Heart left ventricle (tissue), 16 donors: Measurements from ENCODE around the gene TRMU. TPM values are rescaled to one million over a fixed set of nuclear protein-coding genes. Genes with fewer than 3 reads are reported as not detected.

ENCODE experiments used
- ATAC-seq, 4 donors: fragments of 200-7000 bp; cut with Tn5 transposase; one replicate each; pipeline ENCODE4 v1.9.1; 2020 to 2022; ENCODE audit warnings: moderate library complexity in 4 of 4, mild to moderate bottlenecking in 3 of 4, moderate number of reproducible peaks in 1 of 4
- DNase-seq, 5 donors: peaks; one replicate each; pipeline ENCODE4 v3.0.0-alpha.2; 2020
- H3K27ac ChIP-seq, 12 donors: fragments of 200-600 bp; sonication (generic) in 4 of 12; one replicate each; pipeline versions ENCODE4 v1.5.0 to v1.8.0; 2016 to 2022; ENCODE audit warnings: mild to moderate bottlenecking in 2 of 12
- H3K27me3 ChIP-seq, 9 donors: fragments of 200-600 bp; sonication (generic) in 2 of 9; one replicate each; pipeline versions ENCODE4 v1.5.1 to v1.8.0; 2016 to 2022; ENCODE audit warnings: mild to moderate bottlenecking in 3 of 9
- H3K36me3 ChIP-seq, 9 donors: fragments of 200-600 bp; sonication (generic) in 2 of 9; one replicate each; pipeline versions ENCODE4 v1.5.0 to v1.8.0; 2018 to 2022; ENCODE audit warnings: mild to moderate bottlenecking in 2 of 9
- H3K4me1 ChIP-seq, 12 donors: fragments of 200-600 bp; sonication (generic) in 4 of 12; one replicate each; pipeline versions ENCODE4 v1.5.0 to v1.8.0; 2016 to 2022; ENCODE audit warnings: mild to moderate bottlenecking in 3 of 12
- H3K4me3 ChIP-seq, 12 donors: fragments of 200-600 bp; sonication (generic) in 4 of 12; one replicate each; pipeline versions ENCODE4 v1.5.0 to v1.8.0; 2017 to 2022; ENCODE audit warnings: mild to moderate bottlenecking in 9 of 12, moderate library complexity in 4 of 12
- H3K9me3 ChIP-seq, 12 donors: fragments of 200-600 bp; sonication (generic) in 4 of 12; one replicate each; pipeline versions ENCODE4 v1.5.0 to v1.8.0; 2016 to 2022; ENCODE audit warnings: mild to moderate bottlenecking in 1 of 12
- POLR2A ChIP-seq, 2 donors: fragments of 450-650 bp; IDR thresholded peaks; one replicate each; pipeline ENCODE4 v1.6.1; 2017; ENCODE audit warnings: antibody characterized with exemption in 2 of 2, mild to moderate bottlenecking in 2 of 2, moderate library complexity in 2 of 2
- WGBS, 4 donors: extraction: QIAGEN DNeasy Blood & Tissue Kit in 2 of 4; methylation state at CpG; one replicate each; pipeline versions ENCODE4 v1.1.5 to v1.1.7; 2013 to 2018; 5-methylcytosine and 5-hydroxymethylcytosine counted together
- intact Hi-C, 10 donors: fragments of 100-400 bp; cut with DNase I; formaldehyde crosslinking; loops; one replicate each; pipeline versions ENCODE4 v1.11.1 to v1.14.2; 2022
- polyA plus RNA-seq, 2 donors: library from polyadenylated mRNA; stranded (reverse); fragments of 200-250 nt; gene quantifications; one replicate each; pipeline ENCODE4 v1.2.3, GENCODE V29; 2013
- total RNA-seq, 9 donors: library from RNA; depleted of rRNA in 2 of 9; stranded (reverse); fragments of >200 nt in 2 of 9; fragmentation: NEBNext Ultra II Directional in 3 of 9; extraction: Animal tissue kit (Norgen Biotek cat#: 25700) in 3 of 9; gene quantifications; one replicate each; pipeline versions ENCODE4 v1.1.0 to v1.2.4, GENCODE V29; 2016 to 2023
- TF ChIP-seq, protein P1 (sequence below), 12 donors: fragments of 200-600 bp; sonication (generic) in 4 of 12; IDR thresholded peaks; one replicate each; pipeline versions ENCODE4 v1.5.0 to v1.8.0; 2018 to 2022; ENCODE audit warnings: antibody characterized with exemption in 12 of 12, mild to moderate bottlenecking in 5 of 12
- donor health status: ischemic (EF 13 %, LVEDD 7.1; RV severe dilation, severe dysfunction).
- donor health status: healthy with polysubstance abuse.
- donor health status: DM: no; HTN: yes; CAD: no.
- donor health status: DM: no; HTN: no; CAD: no.
- donor health status: ischemic (EF 25% LVEDD 6.9; RV normal size, moderate dysfunction).
- donor health status: ischemic (EF 25% LVEDD 5.7; RV mildly dilated, moderate dysfunction).
- donor health status: healthy.
- donor health status: DM: yes; HTN: yes; CAD: no.
- donor health status: ischemic (EF 35%, LVEDD 5.7; RV mildly dilated, moderate dysfunction).
- donor health status: nonischemic (EF 11% LVEDD 7.7; RV severe dilation, severe dysfunction).
- donor health status: DM: yes; HTN: yes; CAD: no.
- donor health status: PGD.
- donor health status: ischemic (EF 29% LVEDD 5.4; RV normal size, mild dysfunction).
- donor health status: nonischemic (EF 23%, LVEDD 6.1; RV moderate dilation, normal function).

TRMU gene
- total and polyA plus RNA-seq, 11 donors: 24.3 to 48.7 (median 33.3) TPM

DNA sequence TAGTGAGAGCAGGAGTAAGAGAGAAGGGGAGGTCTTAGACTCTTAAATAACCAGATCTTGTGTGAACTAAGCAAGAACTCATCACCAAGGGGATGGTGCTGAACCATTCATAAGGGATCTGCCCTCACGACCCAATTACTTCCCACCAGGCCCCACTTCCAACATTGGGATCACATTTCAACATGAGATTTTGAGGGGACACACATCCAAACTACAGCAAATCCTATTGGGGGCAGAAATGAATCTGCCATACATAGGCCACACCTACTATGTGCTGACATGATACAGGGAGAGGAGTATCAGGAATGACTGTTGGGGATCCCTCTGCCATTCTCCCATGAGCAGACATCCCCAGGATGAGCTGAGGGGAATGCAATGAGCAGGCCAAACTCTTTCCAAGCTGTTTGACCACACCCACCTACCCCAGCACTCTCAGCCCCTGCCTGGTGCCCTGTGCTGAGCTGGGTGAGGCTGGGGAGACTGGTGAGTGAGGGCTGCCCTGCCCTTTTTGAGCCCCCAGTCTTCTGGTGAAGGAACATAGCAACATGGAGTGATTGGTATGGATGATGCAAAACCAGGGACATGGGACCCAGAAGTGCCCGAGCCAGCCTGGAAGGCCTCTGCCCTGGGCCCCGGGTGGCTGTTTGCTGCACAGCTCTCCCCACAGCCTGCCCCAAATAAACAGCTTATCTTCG, 40.1 kb upstream of the TRMU start:
- intact Hi-C loops: loop anchor here in 6 of 10 donors (5.0 kb wide), 5 partner anchors 38 to 173 kb away; partner anchors contain the start of genes CDPF1 (in 1 of the 6) and PPARA (in 1 of the 6)

DNA sequence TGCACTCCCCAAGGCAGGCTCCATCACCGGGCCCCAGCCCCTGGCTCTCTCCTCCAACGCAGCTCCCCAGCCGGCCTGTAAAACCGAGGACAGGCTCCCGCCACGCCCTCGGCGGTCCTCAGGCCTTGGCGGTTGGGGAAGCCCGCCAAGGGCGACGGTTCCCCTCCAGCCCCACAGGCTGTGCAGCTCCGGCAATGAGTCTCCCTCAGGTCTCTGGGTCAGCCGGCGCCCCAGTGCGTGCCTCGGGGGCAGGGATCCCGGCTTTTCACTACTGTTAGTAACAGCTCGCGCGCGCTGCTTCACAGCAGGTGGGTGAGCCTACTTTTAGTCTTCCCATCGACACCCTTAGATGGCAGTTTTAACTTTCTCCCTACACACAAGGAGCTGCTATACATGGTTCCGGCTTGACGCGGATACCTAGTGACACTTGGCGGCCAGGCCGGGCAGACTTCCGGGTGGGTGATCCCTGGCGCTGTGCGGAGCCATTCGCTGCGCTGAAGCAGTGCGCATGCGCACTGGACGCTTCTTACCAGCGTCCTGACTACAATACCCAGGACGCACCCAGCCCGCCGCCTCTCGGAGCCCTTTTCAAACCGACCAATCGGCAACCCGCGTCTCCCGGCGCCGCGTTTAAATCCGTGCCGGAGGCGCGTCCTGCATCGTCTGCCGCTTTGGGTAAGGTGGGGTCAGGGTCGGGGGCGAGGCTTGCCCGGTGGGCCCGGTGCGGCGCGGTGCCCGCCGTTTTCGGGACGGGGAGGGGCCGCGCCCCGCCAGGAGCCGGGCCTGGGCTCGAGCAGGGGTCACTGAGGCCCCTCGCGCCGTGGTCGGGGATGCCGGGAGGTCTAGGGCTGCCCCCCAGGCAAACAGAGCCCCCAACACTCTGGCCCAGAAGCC, 39.0 kb upstream of the TRMU start, which contains the start of gene GTSE1:
Gene GTSE1, plus strand, starts transcription at position 614 of the 894 bp plus-strand sequence. CDS start 531 bp downstream, outside the sequence.
- intact Hi-C loops: loop anchor here in 7 of 10 donors (1.0 to 5.0 kb wide), 7 partner anchors 30 to 174 kb away; partner anchors contain the start of genes CDPF1 (in 1 of the 7) and PPARA (in 1 of the 7)
- H3K27me3 ChIP-seq: no peaks in the 10 kb centered on the region
- H3K4me3 ChIP-seq: peak within 1 kb of the TSS; percentile 21 to 74 (median 63)
- DNase-seq (peak; percentile 97 to 100 (median 99)), ATAC-seq (peak; percentile 97 to 99 (median 98))
- peaks cover 0 to 7% (median 0%) of the 10 kb centered on the region in 12 donors for H3K9me3 ChIP-seq
- peak within 1 kb of the TSS; percentile 85 to 99 (median 88) for H3K27ac ChIP-seq
- WGBS, 4 donors: 1 to 2% (median 2%) methylated on average over 33 to 76 of the region's 76 CpGs
- H3K4me1 ChIP-seq: peaks cover 0 to 37% (median 15%) of the 10 kb centered on the region in 12 donors
- TF ChIP-seq, protein P1, sequence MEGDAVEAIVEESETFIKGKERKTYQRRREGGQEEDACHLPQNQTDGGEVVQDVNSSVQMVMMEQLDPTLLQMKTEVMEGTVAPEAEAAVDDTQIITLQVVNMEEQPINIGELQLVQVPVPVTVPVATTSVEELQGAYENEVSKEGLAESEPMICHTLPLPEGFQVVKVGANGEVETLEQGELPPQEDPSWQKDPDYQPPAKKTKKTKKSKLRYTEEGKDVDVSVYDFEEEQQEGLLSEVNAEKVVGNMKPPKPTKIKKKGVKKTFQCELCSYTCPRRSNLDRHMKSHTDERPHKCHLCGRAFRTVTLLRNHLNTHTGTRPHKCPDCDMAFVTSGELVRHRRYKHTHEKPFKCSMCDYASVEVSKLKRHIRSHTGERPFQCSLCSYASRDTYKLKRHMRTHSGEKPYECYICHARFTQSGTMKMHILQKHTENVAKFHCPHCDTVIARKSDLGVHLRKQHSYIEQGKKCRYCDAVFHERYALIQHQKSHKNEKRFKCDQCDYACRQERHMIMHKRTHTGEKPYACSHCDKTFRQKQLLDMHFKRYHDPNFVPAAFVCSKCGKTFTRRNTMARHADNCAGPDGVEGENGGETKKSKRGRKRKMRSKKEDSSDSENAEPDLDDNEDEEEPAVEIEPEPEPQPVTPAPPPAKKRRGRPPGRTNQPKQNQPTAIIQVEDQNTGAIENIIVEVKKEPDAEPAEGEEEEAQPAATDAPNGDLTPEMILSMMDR (IDR thresholded peaks at IDR 0.05): peak in 10 of 12 donors; percentile 4 to 61 (median 30)
- TF ChIP-seq POLR2A (IDR thresholded peaks at IDR 0.05): peak in 1 of 2 donors; percentile 62
- peaks cover 0 to 25% (median 20%) of the 10 kb centered on the region in 9 donors for H3K36me3 ChIP-seq

More for the DNA sequence above, 40.1 kb upstream of the TRMU start:
- Histone ChIP-seq H3K4me1 (peaks cover 0 to 37% (median 16%) of the 10 kb centered on the region in 12 donors), H3K27me3 (no peaks in the 10 kb centered on the region), H3K4me3 (peak overlapping the region in 8 of 12 donors; percentile 53 to 74 (median 63)), H3K27ac (peak overlapping the region in 10 of 12 donors; percentile 85 to 99 (median 88)), H3K36me3 (peaks cover 0 to 29% (median 20%) of the 10 kb centered on the region in 9 donors), H3K9me3 (peaks cover 0 to 7% (median 0%) of the 10 kb centered on the region in 12 donors)
- DNase-seq: no peak
- 62 to 76% (median 69%) methylated on average over 3 to 4 of the region's 4 CpGs for WGBS, 4 donors
- no peak for ATAC-seq
- TF ChIP-seq POLR2A (IDR thresholded peaks at IDR 0.05): no peak
- TF ChIP-seq, protein P1 (IDR thresholded peaks at IDR 0.05): no peak

DNA sequence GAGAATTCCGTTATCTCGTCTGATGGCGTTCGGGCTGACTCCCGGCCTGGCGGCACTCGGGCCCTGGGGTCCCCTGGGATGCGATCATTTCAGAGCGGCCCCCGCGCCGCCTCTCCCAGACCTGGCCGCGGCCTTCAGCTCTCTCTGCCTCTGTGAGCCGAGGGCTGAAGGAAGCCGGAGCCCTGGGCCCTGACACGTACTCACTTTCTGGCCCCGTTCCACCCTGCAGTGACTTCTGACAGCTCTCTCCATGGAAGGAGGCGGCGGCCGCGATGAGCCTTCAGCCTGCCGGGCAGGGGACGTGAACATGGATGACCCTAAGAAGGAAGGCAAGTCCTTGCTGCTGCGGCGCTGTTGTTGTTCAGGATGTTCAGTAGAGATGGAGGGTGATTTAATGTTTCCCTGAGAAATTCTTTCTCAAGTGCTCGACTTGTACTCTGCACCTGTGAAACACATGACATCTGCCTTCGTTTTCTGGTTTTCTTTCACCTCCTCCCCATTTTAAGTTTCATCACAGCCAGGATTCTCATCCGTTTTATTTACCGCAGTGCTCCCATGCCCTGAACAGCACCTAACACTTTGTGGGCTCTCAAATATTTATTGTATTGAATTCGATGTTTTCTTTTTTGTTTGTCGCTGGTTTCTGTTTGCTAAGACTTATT, 38.2 kb upstream of the TRMU start:
- TF ChIP-seq, protein P1 (IDR thresholded peaks at IDR 0.05): no peak
- no peak for DNase-seq

More for the DNA sequence above, 38.2 kb upstream of the TRMU start:
- Histone ChIP-seq H3K27ac (peak overlapping the region in 1 of 12 donors; percentile 85), H3K9me3 (peaks cover 0 to under 1% (median 0%) of the 10 kb centered on the region in 12 donors), H3K4me3 (peak overlapping the region; percentile 21 to 74 (median 63)), H3K4me1 (peaks cover 0 to 36% (median 15%) of the 10 kb centered on the region in 12 donors), H3K36me3 (peaks cover 0 to 17% (median 14%) of the 10 kb centered on the region in 9 donors), H3K27me3 (no peaks in the 10 kb centered on the region)
- ATAC-seq: peak in 2 of 4 donors; percentile 1 to 4
- 6 to 8% (median 8%) methylated on average over 24 to 32 of the region's 32 CpGs for WGBS, 4 donors
- intact Hi-C loops: loop anchor here in 7 of 10 donors (2.0 to 5.0 kb wide), 6 partner anchors 30 to 175 kb away; partner anchors contain the start of genes CDPF1 (in 1 of the 7) and PPARA (in 1 of the 7)
